ENCODE measurements around the gene PLEKHA4. TPM values are rescaled to one million over a fixed set of nuclear protein-coding genes. Genes with fewer than 3 reads are reported as not detected.
"Not testable (repeated sequence)": the region's sequence is repeated elsewhere in the genome, so short reads cannot be mapped to it uniquely, and the experiment has no call there.

PLEKHA4 gene
- total RNA-seq, 1 donor from 2014 or later = 1.9 TPM

GRCh38 chr19:48871471-48872181 is 3.2 kb upstream of the PLEKHA4 start:
- not testable (repeated sequence) for H3K9me3 Mint-ChIP-seq

GRCh38 chr19:48870048-48870447 is 1.6 kb upstream of the PLEKHA4 start:
- peaks cover 26% of the 10 kb centered on the region for H3K4me1 Mint-ChIP-seq (ENCODE audit: low read depth)
- no peak overlapping the region for H3K27ac Mint-ChIP-seq
- H3K4me3 Mint-ChIP-seq = no peak overlapping the region
- DNase-seq (ENCODE audit: low spot score) = no peak
- H3K27me3 Mint-ChIP-seq (ENCODE audit: insufficient read depth) = peaks cover 10% of the 10 kb centered on the region
- no peaks in the 10 kb centered on the region for H3K9me3 Mint-ChIP-seq
- peaks cover 19% of the 10 kb centered on the region for H3K36me3 Mint-ChIP-seq (ENCODE audit: low read depth)
- intact Hi-C loops (cut with micrococcal nuclease) = loop anchor here (5.0 to 10.0 kb wide), 3 partner anchors 545 to 627 kb away; partner anchors contain the start of genes ALDH16A1, EMP3, PIH1D1 and RPS11

More at GRCh38 chr19:48871471-48872181, 3.2 kb upstream of the PLEKHA4 start:
- intact Hi-C loops (cut with micrococcal nuclease) = loop anchor here (1.0 to 10.0 kb wide), 10 partner anchors 12 to 626 kb away; partner anchors contain the start of genes ALDH16A1, C19orf73, DHDH and EMP3
- not testable (repeated sequence) for DNase-seq (ENCODE audit: low spot score); H3K27me3 Mint-ChIP-seq (ENCODE audit: insufficient read depth)
- peak overlapping the region; percentile 99 for H3K27ac Mint-ChIP-seq
- H3K4me3 Mint-ChIP-seq = peak overlapping the region; percentile 97
- peaks cover 42% of the 10 kb centered on the region for H3K4me1 Mint-ChIP-seq (ENCODE audit: low read depth)
- peaks cover 31% of the 10 kb centered on the region for H3K36me3 Mint-ChIP-seq (ENCODE audit: low read depth)

- H3K9me3 Mint-ChIP-seq = no peaks in the 10 kb centered on the region
- H3K4me1 Mint-ChIP-seq (ENCODE audit: low read depth) = peaks cover 6% of the 10 kb centered on the region
- peaks cover 11% of the 10 kb centered on the region for H3K27me3 Mint-ChIP-seq (ENCODE audit: insufficient read depth)
- intact Hi-C loops (cut with micrococcal nuclease) = no loop called here
- no peak for DNase-seq (ENCODE audit: low spot score)
- H3K4me3 Mint-ChIP-seq = no peak overlapping the region
- H3K36me3 Mint-ChIP-seq (ENCODE audit: low read depth) = no peaks in the 10 kb centered on the region
- no peak overlapping the region for H3K27ac Mint-ChIP-seq
Measured at GRCh38 chr19:48867746-48868113, 687 bp downstream of the PLEKHA4 start.

GRCh38 chr19:48867123-48867745 is 1.2 kb downstream of the PLEKHA4 start:
- intact Hi-C loops (cut with micrococcal nuclease) = no loop called here
- DNase-seq (ENCODE audit: low spot score) = no peak
- Mint-ChIP-seq H3K4me1 (ENCODE audit: low read depth) (peaks cover 6% of the 10 kb centered on the region), H3K4me3 (no peak overlapping the region), H3K27ac (no peak overlapping the region), H3K27me3 (ENCODE audit: insufficient read depth) (peaks cover 10% of the 10 kb centered on the region), H3K36me3 (ENCODE audit: low read depth) (no peaks in the 10 kb centered on the region), H3K9me3 (no peaks in the 10 kb centered on the region)

GRCh38 chr19:48866692-48867091 is 1.7 kb downstream of the PLEKHA4 start:
- Mint-ChIP-seq H3K4me1 (ENCODE audit: low read depth) (peaks cover 6% of the 10 kb centered on the region), H3K27ac (no peak overlapping the region), H3K9me3 (no peaks in the 10 kb centered on the region), H3K36me3 (ENCODE audit: low read depth) (no peaks in the 10 kb centered on the region), H3K4me3 (no peak overlapping the region), H3K27me3 (ENCODE audit: insufficient read depth) (peaks cover 7% of the 10 kb centered on the region)
- intact Hi-C loops (cut with micrococcal nuclease) = no loop called here
- no peak for DNase-seq (ENCODE audit: low spot score)

GRCh38 chr19:48862827-48863226 is 5.6 kb downstream of the PLEKHA4 start:
- H3K27me3 Mint-ChIP-seq (ENCODE audit: insufficient read depth) = peaks cover 7% of the 10 kb centered on the region
- H3K27ac Mint-ChIP-seq = no peak overlapping the region
- no peaks in the 10 kb centered on the region for H3K36me3 Mint-ChIP-seq (ENCODE audit: low read depth)
- no peaks in the 10 kb centered on the region for H3K9me3 Mint-ChIP-seq
- no peaks in the 10 kb centered on the region for H3K4me1 Mint-ChIP-seq (ENCODE audit: low read depth)
- no peak for DNase-seq (ENCODE audit: low spot score)
- intact Hi-C loops (cut with micrococcal nuclease) = no loop called here
- H3K4me3 Mint-ChIP-seq = no peak overlapping the region

- H3K36me3 Mint-ChIP-seq (ENCODE audit: low read depth) = no peaks in the 10 kb centered on the region
- no peaks in the 10 kb centered on the region for H3K4me1 Mint-ChIP-seq (ENCODE audit: low read depth)
- H3K27ac Mint-ChIP-seq = no peak overlapping the region
- H3K27me3 Mint-ChIP-seq (ENCODE audit: insufficient read depth) = peaks cover 2% of the 10 kb centered on the region
- DNase-seq (ENCODE audit: low spot score) = no peak
- intact Hi-C loops (cut with micrococcal nuclease) = no loop called here
- no peak overlapping the region for H3K4me3 Mint-ChIP-seq
- no peaks in the 10 kb centered on the region for H3K9me3 Mint-ChIP-seq
Measured at GRCh38 chr19:48861313-48861712, 7.1 kb downstream of the PLEKHA4 start.

- Mint-ChIP-seq H3K36me3 (ENCODE audit: low read depth) (no peaks in the 10 kb centered on the region), H3K4me3 (no peak overlapping the region), H3K27ac (no peak overlapping the region), H3K9me3 (no peaks in the 10 kb centered on the region), H3K27me3 (ENCODE audit: insufficient read depth) (peaks cover 2% of the 10 kb centered on the region), H3K4me1 (ENCODE audit: low read depth) (no peaks in the 10 kb centered on the region)
- DNase-seq (ENCODE audit: low spot score) = no peak
- intact Hi-C loops (cut with micrococcal nuclease) = loop anchor here (1.0 to 5.0 kb wide), 3 partner anchors 12 to 105 kb away; partner anchors contain the start of genes BCAT2, FTL and PPP1R15A
Measured at GRCh38 chr19:48859711-48860572, 8.5 kb downstream of the PLEKHA4 start.

GRCh38 chr19:48858984-48859710 is 9.3 kb downstream of the PLEKHA4 start:
- H3K4me1 Mint-ChIP-seq (ENCODE audit: low read depth) = no peaks in the 10 kb centered on the region
- peak overlapping the region; percentile 91 for H3K27ac Mint-ChIP-seq
- no peaks in the 10 kb centered on the region for H3K9me3 Mint-ChIP-seq
- intact Hi-C loops (cut with micrococcal nuclease) = loop anchor here (1.0 to 5.0 kb wide), 4 partner anchors 13 to 106 kb away; partner anchors contain the start of genes BCAT2, FTL, NUCB1 and PPP1R15A
- DNase-seq (ENCODE audit: low spot score) = peak; percentile 70
- no peaks in the 10 kb centered on the region for H3K36me3 Mint-ChIP-seq (ENCODE audit: low read depth)
- H3K4me3 Mint-ChIP-seq = peak overlapping the region; percentile 91
- H3K27me3 Mint-ChIP-seq (ENCODE audit: insufficient read depth) = no peaks in the 10 kb centered on the region

- no peak for DNase-seq (ENCODE audit: low spot score)
- no peaks in the 10 kb centered on the region for H3K27me3 Mint-ChIP-seq (ENCODE audit: insufficient read depth)
- H3K9me3 Mint-ChIP-seq = no peaks in the 10 kb centered on the region
- H3K4me3 Mint-ChIP-seq = no peak overlapping the region
- H3K36me3 Mint-ChIP-seq (ENCODE audit: low read depth) = no peaks in the 10 kb centered on the region
- H3K27ac Mint-ChIP-seq = no peak overlapping the region
- no peaks in the 10 kb centered on the region for H3K4me1 Mint-ChIP-seq (ENCODE audit: low read depth)
- intact Hi-C loops (cut with micrococcal nuclease) = loop anchor here (5.0 kb wide), 1 partner anchor 45 kb away; the partner anchor contains the start of gene BCAT2
Measured at GRCh38 chr19:48856921-48857320, 11.5 kb downstream of the PLEKHA4 start.

- no peak for DNase-seq (ENCODE audit: low spot score)
- no peaks in the 10 kb centered on the region for H3K36me3 Mint-ChIP-seq (ENCODE audit: low read depth)
- intact Hi-C loops (cut with micrococcal nuclease) = no loop called here
- H3K4me1 Mint-ChIP-seq (ENCODE audit: low read depth) = no peaks in the 10 kb centered on the region
- H3K4me3 Mint-ChIP-seq = no peak overlapping the region
- no peak overlapping the region for H3K27ac Mint-ChIP-seq
- no peaks in the 10 kb centered on the region for H3K9me3 Mint-ChIP-seq
- H3K27me3 Mint-ChIP-seq (ENCODE audit: insufficient read depth) = no peaks in the 10 kb centered on the region
Measured at GRCh38 chr19:48854103-48854502, 14.3 kb downstream of the PLEKHA4 start.

- no peak overlapping the region for H3K27ac Mint-ChIP-seq
- no peak overlapping the region for H3K4me3 Mint-ChIP-seq
- no peaks in the 10 kb centered on the region for H3K27me3 Mint-ChIP-seq (ENCODE audit: insufficient read depth)
- DNase-seq (ENCODE audit: low spot score) = no peak
- no peaks in the 10 kb centered on the region for H3K9me3 Mint-ChIP-seq
- H3K4me1 Mint-ChIP-seq (ENCODE audit: low read depth) = no peaks in the 10 kb centered on the region
- intact Hi-C loops (cut with micrococcal nuclease) = no loop called here
- H3K36me3 Mint-ChIP-seq (ENCODE audit: low read depth) = no peaks in the 10 kb centered on the region
Measured at GRCh38 chr19:48853483-48853882, 14.9 kb downstream of the PLEKHA4 start.
